Measurements from ENCODE around the gene ZNF565. TPM values are rescaled to one million over a fixed set of nuclear protein-coding genes. Genes with fewer than 3 reads are reported as not detected.
"Not testable (repeated sequence)": the region's sequence is repeated elsewhere in the genome, so short reads cannot be mapped to it uniquely, and the experiment has no call there.

The ZNF565 gene
- total RNA-seq, 1 experiment from 2014 or later = 4.9 TPM

DNA sequence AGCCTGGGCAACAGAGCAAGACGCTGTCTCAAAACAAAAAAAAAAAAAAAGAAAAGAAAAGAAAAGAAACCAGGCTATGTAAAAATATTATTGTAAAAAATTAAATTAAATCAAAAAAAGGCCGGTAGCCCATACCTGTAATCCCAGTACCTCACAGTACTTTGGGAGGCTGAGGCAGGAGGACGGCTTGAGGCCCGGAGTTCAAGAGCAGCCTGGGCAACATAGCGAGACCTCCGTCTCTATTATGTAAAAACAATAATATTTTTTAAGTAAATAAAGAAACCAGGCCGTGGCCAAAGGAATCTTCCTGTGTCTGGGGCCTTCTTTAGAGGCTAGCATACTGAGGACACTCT lies 75.4 kb downstream of the ZNF565 start:
- Histone ChIP-seq H3K4me1 (ENCODE audit: control insufficient read depth, insufficient read depth, low read length) (peaks cover 22% of the 10 kb centered on the region), H3K27ac (ENCODE audit: low read length) (peak overlapping the region; percentile 97), H3K9me3 (ENCODE audit: control insufficient read depth, insufficient read depth, low read depth, low read length) (no peaks in the 10 kb centered on the region), H3K36me3 (ENCODE audit: control insufficient read depth, insufficient read depth, low read length) (peaks cover 9% of the 10 kb centered on the region), H3K4me3 (ENCODE audit: low read depth in 2 of 2, low read length in 2 of 2) (peak overlapping the region; percentile 75 to 96), H3K27me3 (ENCODE audit: control insufficient read depth, insufficient read depth, low read length) (no peaks in the 10 kb centered on the region)
- no peak for ATAC-seq
- DNase-seq (ENCODE audit: low read depth, low spot score) = no peak
- POLR2A ChIA-PET = no interaction called here
- no TSS peak for BruUV-seq (replicated peaks)
- CTCF ChIA-PET = interaction anchor here (1.5 kb wide), 1 partner anchor 11 kb away, joined by 3 read pairs; no protein-coding TSS in a partner anchor
- intact Hi-C loops (cut with micrococcal nuclease; ENCODE audit: unreplicated experiment) (no loop called here), in situ Hi-C loops (cut with HindIII; ENCODE audit: low pct_unique_long_range_greater_than_20kb, low sequenced_read_pairs) (no loop called here)
- TF ChIP-seq SIN3A (IDR thresholded peaks at IDR 0.05; ENCODE audit: borderline replicate concordance, insufficient read depth, low read depth, low read length) = no peak
- TF ChIP-seq, protein P1, sequence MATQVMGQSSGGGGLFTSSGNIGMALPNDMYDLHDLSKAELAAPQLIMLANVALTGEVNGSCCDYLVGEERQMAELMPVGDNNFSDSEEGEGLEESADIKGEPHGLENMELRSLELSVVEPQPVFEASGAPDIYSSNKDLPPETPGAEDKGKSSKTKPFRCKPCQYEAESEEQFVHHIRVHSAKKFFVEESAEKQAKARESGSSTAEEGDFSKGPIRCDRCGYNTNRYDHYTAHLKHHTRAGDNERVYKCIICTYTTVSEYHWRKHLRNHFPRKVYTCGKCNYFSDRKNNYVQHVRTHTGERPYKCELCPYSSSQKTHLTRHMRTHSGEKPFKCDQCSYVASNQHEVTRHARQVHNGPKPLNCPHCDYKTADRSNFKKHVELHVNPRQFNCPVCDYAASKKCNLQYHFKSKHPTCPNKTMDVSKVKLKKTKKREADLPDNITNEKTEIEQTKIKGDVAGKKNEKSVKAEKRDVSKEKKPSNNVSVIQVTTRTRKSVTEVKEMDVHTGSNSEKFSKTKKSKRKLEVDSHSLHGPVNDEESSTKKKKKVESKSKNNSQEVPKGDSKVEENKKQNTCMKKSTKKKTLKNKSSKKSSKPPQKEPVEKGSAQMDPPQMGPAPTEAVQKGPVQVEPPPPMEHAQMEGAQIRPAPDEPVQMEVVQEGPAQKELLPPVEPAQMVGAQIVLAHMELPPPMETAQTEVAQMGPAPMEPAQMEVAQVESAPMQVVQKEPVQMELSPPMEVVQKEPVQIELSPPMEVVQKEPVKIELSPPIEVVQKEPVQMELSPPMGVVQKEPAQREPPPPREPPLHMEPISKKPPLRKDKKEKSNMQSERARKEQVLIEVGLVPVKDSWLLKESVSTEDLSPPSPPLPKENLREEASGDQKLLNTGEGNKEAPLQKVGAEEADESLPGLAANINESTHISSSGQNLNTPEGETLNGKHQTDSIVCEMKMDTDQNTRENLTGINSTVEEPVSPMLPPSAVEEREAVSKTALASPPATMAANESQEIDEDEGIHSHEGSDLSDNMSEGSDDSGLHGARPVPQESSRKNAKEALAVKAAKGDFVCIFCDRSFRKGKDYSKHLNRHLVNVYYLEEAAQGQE (IDR thresholded peaks at IDR 0.05; ENCODE audit: insufficient read depth in 1 of 2, low read depth in 2 of 2, low read length in 1 of 2) = no peak
- TF ChIP-seq, protein P2, sequence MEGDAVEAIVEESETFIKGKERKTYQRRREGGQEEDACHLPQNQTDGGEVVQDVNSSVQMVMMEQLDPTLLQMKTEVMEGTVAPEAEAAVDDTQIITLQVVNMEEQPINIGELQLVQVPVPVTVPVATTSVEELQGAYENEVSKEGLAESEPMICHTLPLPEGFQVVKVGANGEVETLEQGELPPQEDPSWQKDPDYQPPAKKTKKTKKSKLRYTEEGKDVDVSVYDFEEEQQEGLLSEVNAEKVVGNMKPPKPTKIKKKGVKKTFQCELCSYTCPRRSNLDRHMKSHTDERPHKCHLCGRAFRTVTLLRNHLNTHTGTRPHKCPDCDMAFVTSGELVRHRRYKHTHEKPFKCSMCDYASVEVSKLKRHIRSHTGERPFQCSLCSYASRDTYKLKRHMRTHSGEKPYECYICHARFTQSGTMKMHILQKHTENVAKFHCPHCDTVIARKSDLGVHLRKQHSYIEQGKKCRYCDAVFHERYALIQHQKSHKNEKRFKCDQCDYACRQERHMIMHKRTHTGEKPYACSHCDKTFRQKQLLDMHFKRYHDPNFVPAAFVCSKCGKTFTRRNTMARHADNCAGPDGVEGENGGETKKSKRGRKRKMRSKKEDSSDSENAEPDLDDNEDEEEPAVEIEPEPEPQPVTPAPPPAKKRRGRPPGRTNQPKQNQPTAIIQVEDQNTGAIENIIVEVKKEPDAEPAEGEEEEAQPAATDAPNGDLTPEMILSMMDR (IDR thresholded peaks at IDR 0.05) = no peak
- TF ChIP-seq POLR2AphosphoS5 (IDR thresholded peaks at IDR 0.05; ENCODE audit: low read depth, low read length) = no peak
- TF ChIP-seq TCF7L2 (IDR thresholded peaks at IDR 0.05; ENCODE audit: low read depth, low read length) = no peak

DNA sequence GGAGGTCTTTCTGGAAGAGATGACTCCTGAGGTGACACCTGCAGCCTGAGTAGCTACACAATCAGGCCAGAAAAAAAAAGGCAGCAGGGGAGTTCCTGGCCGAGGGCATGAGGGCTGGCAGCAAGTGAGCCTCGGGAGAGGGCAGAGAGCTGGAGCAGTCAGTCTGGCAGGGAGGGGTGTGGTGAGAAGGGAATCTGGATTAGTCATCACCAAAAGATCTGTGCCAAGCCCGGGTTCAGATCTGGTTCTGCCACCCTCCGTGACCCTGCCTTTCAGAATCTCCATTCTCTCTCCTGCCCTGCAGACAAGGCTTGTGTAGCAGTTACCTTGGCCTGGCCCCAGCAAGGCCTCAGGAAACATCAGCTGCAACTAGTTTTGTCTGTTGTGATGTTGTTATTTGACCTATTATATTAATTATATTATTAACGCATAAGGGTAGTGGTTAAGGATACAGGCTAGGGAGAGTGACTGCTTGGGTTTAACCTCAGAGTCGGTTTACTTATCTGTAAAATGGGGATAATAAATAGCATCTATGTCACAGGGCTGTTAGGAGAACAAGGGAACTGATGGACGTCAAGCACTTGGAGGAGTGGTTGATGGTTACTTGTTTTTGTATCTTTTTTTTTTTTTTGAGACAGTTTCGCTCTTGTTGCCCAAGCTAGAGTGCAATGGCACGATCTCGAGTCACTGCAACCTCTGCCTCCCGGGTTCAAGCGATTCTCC lies 77.3 kb downstream of the ZNF565 start:
- ChIA-PET CTCF (interaction anchor here (0.8 to 1.5 kb wide), 2 partner anchors 9 to 43 kb away, joined by 3 to 4 read pairs; no protein-coding TSS in a partner anchor), POLR2A (interaction anchor here (0.5 to 0.8 kb wide), 2 partner anchors 9 to 81 kb away, joined by 5 read pairs; no protein-coding TSS in a partner anchor)
- in situ Hi-C loops (cut with HindIII; ENCODE audit: low pct_unique_long_range_greater_than_20kb, low sequenced_read_pairs) = no loop called here
- Histone ChIP-seq H3K4me1 (ENCODE audit: control insufficient read depth, insufficient read depth, low read length) (peaks cover 32% of the 10 kb centered on the region), H3K9me3 (ENCODE audit: control insufficient read depth, insufficient read depth, low read depth, low read length) (no peaks in the 10 kb centered on the region), H3K27me3 (ENCODE audit: control insufficient read depth, insufficient read depth, low read length) (no peaks in the 10 kb centered on the region), H3K27ac (ENCODE audit: low read length) (peak overlapping the region; percentile 77), H3K4me3 (ENCODE audit: low read depth in 2 of 2, low read length in 2 of 2) (peak overlapping the region in 1 of 2 experiments; percentile 46; a peak in 2 of 4 replicates), H3K36me3 (ENCODE audit: control insufficient read depth, insufficient read depth, low read length) (no peaks in the 10 kb centered on the region; the same call in 1 of the 2 replicates)
- ATAC-seq = peak; percentile 10
- DNase-seq (ENCODE audit: low read depth, low spot score) = peak; percentile 59
- intact Hi-C loops (cut with micrococcal nuclease; ENCODE audit: unreplicated experiment) = no loop called here
- BruUV-seq (replicated peaks) = no TSS peak
- TF ChIP-seq, protein P2 (IDR thresholded peaks at IDR 0.05) = no peak
- TF ChIP-seq POLR2AphosphoS5 (IDR thresholded peaks at IDR 0.05; ENCODE audit: low read depth, low read length) = peak; percentile 43; the same call in 1 of the 2 replicates

DNA sequence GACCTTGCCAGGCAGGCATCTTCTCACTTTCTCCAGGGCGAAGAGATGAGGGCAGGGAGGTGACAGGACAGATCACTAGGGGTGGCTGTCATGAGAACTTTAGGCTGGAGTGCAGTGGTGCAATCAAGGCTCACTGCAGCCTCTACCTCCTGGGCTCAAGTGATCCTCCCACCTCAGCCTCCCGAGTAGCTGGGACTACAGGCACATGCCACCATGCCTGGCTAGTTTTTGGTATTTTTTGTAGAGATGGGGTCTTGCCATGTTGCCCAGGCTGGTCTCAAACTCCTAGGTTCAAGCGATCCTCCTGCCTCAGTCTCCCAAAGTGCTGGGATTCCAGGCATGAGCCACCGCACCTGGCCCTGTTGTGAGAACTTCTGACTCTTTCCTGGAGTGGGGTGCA lies 79.6 kb downstream of the ZNF565 start:
- CTCF ChIA-PET; POLR2A ChIA-PET; H3K27me3 ChIP-seq (ENCODE audit: control insufficient read depth, insufficient read depth, low read length); H3K36me3 ChIP-seq (ENCODE audit: control insufficient read depth, insufficient read depth, low read length); ATAC-seq; in situ Hi-C loops (cut with HindIII; ENCODE audit: low pct_unique_long_range_greater_than_20kb, low sequenced_read_pairs); H3K4me3 ChIP-seq (ENCODE audit: low read depth in 2 of 2, low read length in 2 of 2); H3K9me3 ChIP-seq (ENCODE audit: control insufficient read depth, insufficient read depth, low read depth, low read length); BruUV-seq (replicated peaks); DNase-seq (ENCODE audit: low read depth, low spot score); intact Hi-C loops (cut with micrococcal nuclease; ENCODE audit: unreplicated experiment): not testable (repeated sequence)
- Histone ChIP-seq H3K4me1 (ENCODE audit: control insufficient read depth, insufficient read depth, low read length) (peaks cover 30% of the 10 kb centered on the region), H3K27ac (ENCODE audit: low read length) (peak overlapping the region; percentile 19; the same call in 1 of the 2 replicates)

Data from Panc1 (cell line).